ENCODE results near the gene ACSBG1.

The ACSBG1 gene

DNA sequence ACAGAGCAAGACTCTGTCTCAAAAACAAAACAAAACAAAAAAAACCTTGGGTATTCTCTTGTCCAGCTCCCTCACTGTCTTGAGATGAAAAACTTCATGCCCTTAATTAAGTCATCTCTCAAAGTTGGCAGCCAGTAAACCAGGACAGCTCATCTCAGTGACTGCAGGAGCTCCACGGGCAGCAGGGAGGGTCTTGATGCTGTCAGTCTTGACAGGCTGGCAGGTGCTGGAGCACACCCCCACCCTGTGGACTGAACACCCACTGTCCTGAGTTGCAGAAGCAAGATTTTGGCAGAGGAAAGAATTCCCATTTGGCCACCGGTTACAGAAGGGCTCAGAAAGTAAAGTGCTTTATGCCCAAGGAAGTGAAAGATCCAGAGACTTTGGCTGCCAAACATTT lies 38.0 kb upstream of the ACSBG1 start:
- no peak overlapping the region for H3K4me3 ChIP-seq (ENCODE audit: low read length)
- DNase-seq (ENCODE audit: low read depth), result no peak
- TF ChIP-seq, protein P1, sequence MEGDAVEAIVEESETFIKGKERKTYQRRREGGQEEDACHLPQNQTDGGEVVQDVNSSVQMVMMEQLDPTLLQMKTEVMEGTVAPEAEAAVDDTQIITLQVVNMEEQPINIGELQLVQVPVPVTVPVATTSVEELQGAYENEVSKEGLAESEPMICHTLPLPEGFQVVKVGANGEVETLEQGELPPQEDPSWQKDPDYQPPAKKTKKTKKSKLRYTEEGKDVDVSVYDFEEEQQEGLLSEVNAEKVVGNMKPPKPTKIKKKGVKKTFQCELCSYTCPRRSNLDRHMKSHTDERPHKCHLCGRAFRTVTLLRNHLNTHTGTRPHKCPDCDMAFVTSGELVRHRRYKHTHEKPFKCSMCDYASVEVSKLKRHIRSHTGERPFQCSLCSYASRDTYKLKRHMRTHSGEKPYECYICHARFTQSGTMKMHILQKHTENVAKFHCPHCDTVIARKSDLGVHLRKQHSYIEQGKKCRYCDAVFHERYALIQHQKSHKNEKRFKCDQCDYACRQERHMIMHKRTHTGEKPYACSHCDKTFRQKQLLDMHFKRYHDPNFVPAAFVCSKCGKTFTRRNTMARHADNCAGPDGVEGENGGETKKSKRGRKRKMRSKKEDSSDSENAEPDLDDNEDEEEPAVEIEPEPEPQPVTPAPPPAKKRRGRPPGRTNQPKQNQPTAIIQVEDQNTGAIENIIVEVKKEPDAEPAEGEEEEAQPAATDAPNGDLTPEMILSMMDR (conservative IDR thresholded peaks at IDR 0.05; ENCODE audit: low read length), result no peak

GRCh38 chr15:78266806-78267205 lies 32.4 kb upstream of the ACSBG1 start:
- DNase-seq (ENCODE audit: low read depth), result no peak
- H3K4me3 ChIP-seq (ENCODE audit: low read length), result no peak overlapping the region
- TF ChIP-seq, protein P1 (conservative IDR thresholded peaks at IDR 0.05; ENCODE audit: low read length), result no peak

DNA sequence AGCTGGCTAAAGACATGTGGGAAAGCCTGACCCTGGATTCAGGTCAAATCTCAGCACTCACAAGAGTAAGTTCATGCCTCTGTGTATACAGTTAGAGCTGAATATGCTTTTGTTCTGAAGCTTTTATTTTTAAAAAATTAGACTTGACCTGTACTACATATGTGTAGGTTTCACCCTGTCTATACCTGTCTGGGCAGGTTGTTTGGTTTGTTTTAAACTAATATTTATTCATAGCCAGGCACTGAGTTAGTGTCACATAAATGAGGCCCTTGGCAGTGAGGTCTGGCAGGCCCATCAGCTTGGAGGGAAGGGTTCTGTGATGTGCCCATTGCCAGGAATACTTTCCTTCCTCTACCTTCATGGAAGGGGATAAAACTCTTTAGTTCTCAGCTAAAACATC lies 31.9 kb upstream of the ACSBG1 start:
- H3K4me3 ChIP-seq (ENCODE audit: low read length), result no peak overlapping the region
- no peak for DNase-seq (ENCODE audit: low read depth)
- TF ChIP-seq, protein P1 (conservative IDR thresholded peaks at IDR 0.05; ENCODE audit: low read length), result no peak

GRCh38 chr15:78265752-78266224 lies 31.4 kb upstream of the ACSBG1 start:
- TF ChIP-seq, protein P1 (conservative IDR thresholded peaks at IDR 0.05; ENCODE audit: low read length), result no peak

GRCh38 chr15:78265137-78265460 lies 30.7 kb upstream of the ACSBG1 start:
- H3K4me3 ChIP-seq (ENCODE audit: low read length), result peak overlapping the region; percentile 53
- TF ChIP-seq, protein P1 (conservative IDR thresholded peaks at IDR 0.05; ENCODE audit: low read length), result no peak
- no peak for DNase-seq (ENCODE audit: low read depth)

More at GRCh38 chr15:78265752-78266224, 31.4 kb upstream of the ACSBG1 start:
- peak; percentile 13 for DNase-seq (ENCODE audit: low read depth)
- no peak overlapping the region for H3K4me3 ChIP-seq (ENCODE audit: low read length)

DNA sequence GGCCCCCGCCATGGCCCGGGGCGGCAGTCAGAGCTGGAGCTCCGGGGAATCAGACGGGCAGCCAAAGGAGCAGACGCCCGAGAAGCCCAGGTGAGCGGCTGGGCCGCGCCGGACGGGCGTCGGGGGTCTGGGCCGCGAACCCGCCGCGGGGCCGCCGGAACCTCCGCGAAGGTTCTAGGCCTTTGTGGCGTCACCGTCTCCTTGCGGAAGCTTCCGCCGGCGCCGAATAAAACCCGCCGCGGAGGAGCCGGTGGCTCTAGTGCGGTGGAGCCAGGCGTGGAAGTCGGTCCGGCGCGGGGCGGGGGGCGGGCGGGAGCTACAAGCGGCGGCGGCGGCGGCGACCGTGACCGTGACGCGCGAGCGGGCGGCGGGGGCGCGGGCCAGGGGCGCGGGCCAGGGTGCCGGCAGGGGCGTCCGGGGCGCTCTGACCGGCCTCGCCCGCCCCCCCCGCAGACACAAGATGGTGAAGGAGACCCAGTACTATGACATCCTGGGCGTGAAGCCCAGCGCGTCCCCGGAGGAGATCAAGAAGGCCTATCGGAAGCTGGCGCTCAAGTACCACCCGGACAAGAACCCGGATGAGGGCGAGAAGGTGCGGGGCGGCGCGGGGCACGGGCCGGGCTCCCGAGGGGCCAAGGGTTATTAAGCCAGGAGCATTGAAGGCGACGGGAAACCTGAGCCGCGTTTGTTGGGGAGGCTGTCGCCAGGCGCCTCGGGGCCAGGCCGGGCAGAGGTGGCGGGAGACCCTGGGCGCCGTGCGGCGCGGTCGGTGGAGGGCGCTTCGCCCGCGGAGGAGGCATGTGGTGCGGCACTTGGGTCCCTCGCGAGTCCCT lies 30.2 kb upstream of the ACSBG1 start, which contains the start of gene DNAJA4:
Gene DNAJA4 (plus strand): TSS at position 259 of the 833 bp plus-strand sequence. CDS start 202 bp downstream, at position 461.
- DNase-seq (ENCODE audit: low read depth), result peak; percentile 32
- TF ChIP-seq, protein P1 (conservative IDR thresholded peaks at IDR 0.05; ENCODE audit: low read length), result peak; percentile 5; the same call in 1 of the 2 replicates
- peak within 1 kb of the TSS; percentile 53 for H3K4me3 ChIP-seq (ENCODE audit: low read length)

DNA sequence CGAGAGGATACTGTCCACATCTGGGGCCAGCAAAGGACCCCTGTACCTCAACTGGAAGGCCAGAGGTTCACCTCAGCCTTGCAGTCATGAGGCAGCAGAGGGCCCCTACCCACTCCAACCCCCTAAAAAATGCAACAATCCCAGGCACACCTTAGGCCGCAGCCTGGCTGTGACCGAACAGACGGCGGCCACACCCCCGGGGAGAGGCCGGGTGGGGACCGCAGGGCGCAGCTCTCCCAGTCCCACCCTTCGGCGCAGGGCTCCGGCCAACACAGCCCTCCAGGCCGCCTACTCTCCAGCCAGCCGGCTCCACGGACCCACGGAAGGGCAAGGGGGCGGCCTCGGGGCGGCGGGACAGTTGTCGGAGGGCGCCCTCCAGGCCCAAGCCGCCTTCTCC lies 29.5 kb upstream of the ACSBG1 start:
- TF ChIP-seq, protein P1 (conservative IDR thresholded peaks at IDR 0.05; ENCODE audit: low read length), result no peak
- no peak for DNase-seq (ENCODE audit: low read depth)
- H3K4me3 ChIP-seq (ENCODE audit: low read length), result no peak overlapping the region
